SHP77 treated with DMSO at 0.1 percent for 48 hours (cell line): Measurements from ENCODE around the gene RDH13.
A peak's percentile ranks its signal among the peaks of the same experiment; 100 is the strongest.
"Not testable (repeated sequence)": the region's sequence is repeated elsewhere in the genome, so short reads cannot be mapped to it uniquely, and the experiment has no call there.

ENCODE experiments used
- DNase-seq: peaks from one replicate; lab custom pipeline; 2025; lab: John Stamatoyannopoulos, UW

RDH13 gene

DNA sequence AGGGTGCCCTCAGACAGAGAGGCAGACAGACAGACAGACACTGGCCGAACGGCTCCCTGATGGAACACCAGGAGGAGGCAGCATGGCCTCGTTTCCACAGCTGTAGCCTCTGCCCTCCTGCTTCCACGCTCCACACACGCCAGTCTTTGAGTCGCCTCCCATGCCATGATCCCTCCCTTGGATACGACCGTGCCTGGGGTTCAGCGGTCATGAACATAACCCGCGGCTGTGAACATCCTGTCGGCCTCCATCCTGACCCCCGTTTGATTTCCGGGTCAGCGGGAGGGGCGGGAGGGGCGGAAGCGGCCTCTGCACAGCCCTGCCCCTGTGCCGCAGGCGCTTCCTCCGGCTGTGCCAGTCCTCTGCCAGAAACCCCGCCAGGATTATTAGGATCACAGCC is 48.2 kb downstream of the RDH13 start:
- DNase-seq: no peak

DNA sequence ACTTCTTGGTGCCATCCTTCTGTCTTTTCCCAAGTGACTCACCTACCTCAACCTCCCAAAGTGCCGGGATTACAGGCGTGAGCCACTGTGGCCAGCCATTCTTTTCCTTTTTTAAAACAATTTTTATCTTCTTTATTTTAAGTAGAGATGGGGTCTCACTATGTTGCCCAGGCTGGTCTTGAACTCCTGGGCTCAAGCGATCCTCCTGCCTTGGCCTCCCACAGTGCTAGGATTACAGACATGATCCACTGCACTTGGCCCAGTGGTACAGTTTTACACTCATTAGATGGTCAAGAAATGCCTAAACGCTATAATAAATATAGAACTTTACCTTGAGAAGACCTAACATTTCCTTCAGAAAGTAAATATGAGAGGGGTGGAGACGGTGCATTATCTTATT is 49.4 kb downstream of the RDH13 start:
- no peak for DNase-seq

DNA sequence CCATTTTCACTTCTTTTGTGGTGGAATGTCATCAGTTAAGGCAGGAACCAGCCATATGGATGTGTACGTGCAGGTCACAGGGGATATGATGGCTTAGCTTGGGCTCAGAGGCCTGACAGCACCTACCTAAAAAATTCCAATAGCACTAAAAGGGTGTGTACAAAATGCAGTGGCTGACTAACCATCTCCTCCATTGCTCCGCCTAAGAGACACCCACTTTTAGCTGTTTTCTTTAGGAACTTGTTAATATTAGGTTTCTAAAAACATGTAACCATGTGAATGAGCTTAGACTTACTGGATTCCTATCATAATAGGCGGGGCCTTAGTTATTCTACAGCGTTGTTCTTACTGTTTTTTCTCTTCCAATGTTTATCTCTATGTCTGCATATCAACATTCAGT is 50.6 kb downstream of the RDH13 start:
- no peak for DNase-seq

DNA sequence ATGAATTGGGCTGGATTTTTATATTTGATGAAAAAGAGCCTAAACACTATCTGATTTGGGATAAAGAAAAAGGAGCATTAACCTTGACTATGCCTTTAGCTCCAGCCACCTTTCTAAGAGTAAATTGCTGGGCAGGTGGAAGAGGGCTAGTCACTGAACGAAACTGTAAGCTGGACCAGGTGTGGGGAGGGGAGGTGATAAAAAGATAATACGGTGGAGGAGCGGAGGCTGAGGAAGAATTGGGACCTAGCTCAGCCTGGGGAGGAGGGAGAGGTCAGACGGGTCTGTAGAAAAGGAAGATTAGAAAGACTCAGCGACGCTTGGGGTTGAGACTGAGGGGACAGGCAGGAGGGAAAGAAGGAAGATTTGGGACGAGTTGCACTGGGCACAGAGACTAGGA is 52.4 kb downstream of the RDH13 start:
- DNase-seq: not testable (repeated sequence)

DNA sequence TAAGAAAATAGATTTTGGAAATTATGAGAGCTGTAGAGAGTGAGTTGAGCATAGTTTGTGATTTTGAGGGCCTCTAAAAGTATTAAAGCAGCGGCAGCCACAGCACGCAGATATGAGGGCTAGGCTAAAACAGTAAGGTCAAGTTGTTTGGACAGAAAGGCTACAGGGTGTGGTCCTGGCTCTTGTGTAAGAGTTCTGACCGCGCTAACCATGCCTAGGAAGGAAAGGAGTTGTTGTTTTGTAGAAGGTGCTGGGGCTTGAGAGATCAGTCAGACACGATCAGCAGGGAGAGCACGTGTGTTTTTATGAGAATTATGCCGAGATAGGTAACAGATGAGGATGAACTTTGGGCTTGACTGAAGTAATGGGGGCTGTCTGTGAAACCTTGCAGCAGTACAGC is 54.2 kb downstream of the RDH13 start:
- DNase-seq: not testable (repeated sequence)

DNA sequence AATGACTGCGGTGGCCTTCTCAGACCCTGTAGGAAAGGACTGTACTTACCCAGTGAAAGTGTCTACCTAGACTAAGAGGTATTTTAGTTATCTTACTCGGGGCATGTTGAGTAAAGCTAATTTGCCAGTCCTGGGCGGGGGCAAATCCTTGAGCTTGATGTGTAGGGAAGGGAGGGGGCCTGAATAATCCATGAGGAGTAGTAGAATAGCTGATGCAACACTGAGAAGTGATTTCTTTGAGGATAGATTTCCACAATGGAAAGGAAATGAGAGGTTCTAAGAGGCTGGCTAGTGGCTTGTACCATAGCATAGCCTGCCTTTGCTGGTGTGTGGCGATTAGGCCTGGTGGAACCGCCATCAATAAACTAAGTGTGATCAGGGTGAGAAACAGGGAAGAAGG is 54.8 kb downstream of the RDH13 start:
- not testable (repeated sequence) for DNase-seq

DNA sequence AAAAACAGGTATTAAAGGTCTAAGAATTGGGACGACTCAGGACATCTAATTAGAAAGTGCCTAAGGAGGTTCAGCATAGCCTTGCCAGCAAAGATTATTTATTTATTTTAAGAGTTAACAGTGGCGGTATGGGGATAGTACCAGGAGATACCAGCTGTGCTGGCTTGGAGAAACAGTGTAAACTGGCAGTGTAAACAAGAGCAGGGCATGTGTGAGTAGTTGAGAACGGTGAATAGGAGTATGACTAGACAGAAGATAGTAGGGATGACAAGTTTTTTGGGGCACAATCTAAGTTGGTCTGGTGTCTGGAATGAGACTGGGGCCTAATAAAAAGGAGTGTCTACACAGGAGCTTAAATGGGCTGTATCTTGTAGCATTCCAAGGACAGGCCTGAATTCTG is 55.4 kb downstream of the RDH13 start:
- DNase-seq: not testable (repeated sequence)

DNA sequence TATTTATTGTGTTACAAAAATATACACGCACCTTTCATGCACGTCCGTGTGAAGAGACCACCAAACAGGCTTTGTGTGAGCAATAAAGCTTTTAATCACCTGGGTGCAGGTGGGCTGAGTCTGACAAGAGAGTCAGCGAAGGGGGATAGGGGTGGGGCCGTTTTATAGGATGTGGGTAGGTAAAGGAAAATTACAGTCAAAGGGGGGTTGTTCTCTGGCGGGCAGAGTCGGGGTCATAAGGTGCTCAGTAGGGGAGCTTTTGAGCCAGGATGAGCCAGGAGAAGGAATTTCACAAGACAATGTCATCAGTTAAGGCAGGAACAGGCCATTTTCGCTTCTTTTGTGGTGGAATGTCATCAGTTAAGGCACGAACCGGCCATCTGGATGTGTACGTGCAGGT is 56.2 kb downstream of the RDH13 start:
- not testable (repeated sequence) for DNase-seq

DNA sequence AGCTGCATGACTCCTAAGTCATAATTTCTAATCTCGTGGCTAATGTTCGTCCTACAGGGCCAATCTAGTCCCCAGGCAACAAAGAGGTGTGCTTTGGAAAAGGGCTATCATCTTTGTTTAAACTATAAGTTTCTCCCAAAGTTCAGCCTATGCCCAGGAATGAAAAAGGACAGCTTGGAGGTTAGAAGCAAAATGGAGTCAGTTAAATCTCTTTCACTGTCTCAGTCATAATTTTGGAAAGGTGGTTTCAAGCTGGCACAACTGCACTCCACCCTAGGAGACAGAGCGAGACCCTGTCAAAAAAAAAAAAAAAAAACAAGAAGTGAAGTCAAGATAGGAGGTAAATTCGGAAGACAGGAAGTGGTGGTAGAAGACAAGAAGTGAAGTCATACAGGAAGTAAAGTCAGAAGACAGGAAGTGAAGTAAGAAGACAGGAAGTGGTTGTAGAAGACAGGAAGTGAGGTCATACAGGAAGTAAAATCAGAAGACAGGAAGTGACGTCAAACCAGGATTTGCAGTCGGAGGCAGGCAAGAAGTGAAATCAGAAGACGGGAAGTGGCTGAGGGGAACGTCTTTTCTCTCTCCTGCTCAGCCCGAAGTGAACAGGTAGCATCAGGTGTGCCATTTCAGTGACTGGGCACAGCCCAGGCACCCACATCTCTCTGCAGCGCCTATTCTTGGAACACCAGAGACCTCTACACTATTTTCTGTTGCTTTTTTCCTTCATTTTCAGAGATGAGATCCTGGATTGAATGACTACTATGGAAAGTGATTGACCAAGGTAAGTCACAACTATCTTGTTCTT is 57.1 kb downstream of the RDH13 start:
- DNase-seq: peak; percentile 93

DNA sequence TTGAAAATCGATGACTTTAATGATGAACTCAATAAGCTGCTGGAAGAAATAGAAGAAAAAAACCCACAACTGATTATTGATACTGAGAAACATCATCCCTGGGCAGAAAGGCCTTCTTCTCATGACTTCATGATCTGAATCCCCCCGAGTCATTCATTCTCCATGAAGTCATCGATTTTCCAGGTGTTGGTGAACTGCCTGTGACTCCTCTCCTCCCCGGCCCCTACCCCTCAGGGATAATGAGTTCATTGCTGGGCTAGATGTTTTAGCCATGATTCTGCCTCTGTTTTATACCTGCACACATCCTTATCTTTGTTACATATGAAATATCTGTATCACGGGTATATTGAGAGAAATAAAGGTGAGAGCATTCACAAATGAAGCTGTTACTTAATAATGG is 62.2 kb downstream of the RDH13 start:
- no peak for DNase-seq

DNA sequence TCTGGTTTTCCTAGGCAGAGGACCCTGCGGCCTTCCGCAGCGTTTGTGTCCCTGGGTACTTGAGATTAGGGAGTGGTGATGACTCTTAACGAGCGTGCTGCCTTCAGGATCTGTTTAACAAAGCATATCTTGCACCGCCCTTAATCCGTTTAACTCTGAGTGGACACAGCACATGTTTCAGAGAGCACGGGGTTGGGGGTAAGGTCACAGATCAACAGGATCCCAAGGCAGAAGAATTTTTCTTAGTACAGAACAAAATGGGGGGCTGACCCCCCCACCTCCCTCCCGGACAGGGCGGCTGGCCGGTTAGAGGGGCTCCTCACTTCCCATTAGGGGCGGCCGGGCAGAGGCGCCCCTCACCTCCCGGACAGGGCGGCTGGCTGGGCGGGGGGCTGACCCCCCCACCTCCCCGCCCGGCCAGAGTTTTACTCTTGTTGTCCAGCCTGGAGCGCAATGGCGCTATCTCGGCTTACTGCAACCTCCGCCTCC is 64.2 kb downstream of the RDH13 start:
- not testable (repeated sequence) for DNase-seq

DNA sequence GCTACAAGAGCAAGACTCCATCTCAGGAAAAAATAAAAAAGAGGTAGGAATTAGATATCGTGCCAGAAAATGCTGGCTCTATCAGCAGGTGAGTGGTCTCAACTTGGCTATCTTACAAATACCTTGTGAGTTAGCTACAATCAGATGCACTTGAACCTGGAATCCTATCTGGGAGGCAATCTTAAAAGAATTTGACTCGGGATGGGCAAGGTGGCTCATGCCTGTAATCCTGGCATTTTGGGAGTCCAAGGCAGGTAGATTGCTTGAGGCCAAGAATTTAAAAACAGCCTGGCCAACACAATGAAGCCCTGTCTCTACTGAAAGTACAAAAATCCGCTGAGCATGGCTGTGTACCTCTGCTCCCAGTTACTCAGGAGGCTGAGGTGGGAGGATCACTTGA is 67.4 kb downstream of the RDH13 start:
- no peak for DNase-seq
